HCEC 1CT (cell line): ENCODE data around the gene RHBDD2.
"Not testable (repeated sequence)": the region's sequence is repeated elsewhere in the genome, so short reads cannot be mapped to it uniquely, and the experiment has no call there.

Experiments
- DNase-seq: peaks from one replicate; pipeline ENCODE4 v3.0.0-alpha.2; 2017

The RHBDD2 gene

GRCh38 chr7:75866489-75867389 is 12.1 kb upstream of the RHBDD2 start:
- peak; percentile 79 for DNase-seq

GRCh38 chr7:75867390-75867717 is 11.5 kb upstream of the RHBDD2 start:
- DNase-seq, result peak; percentile 55

GRCh38 chr7:75868153-75868552 is 10.7 kb upstream of the RHBDD2 start:
- DNase-seq, result no peak

DNA sequence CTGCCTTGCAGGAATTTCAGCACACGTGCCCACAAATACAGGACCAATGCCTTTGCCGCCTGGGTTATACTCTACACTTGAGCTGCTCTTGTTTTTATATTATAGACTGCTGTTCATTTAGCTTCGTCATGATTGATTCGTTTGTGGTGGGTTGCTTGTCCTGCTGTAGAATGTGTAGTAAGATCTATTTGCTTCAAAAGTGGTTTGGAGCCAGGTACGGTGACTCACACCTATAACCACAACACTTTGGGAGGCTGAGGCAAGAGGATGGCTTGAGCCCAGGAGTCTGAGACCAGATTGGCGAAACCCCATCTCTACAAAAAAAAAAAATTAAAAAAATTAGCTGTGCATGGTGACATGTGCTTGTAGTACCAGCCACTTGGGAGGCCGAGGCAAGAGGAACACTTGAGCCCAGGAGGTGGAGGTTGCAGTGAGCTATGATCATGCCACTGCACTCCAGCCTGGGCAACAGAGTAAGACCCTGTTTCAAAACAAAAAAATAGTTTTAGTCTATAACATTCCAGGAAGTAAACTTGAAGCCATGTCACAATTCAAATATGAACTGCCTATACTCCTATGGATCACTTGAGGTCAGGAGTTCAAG is 9.0 kb upstream of the RHBDD2 start:
- DNase-seq, result no peak

GRCh38 chr7:75870557-75871161 is 8.2 kb upstream of the RHBDD2 start:
- no peak for DNase-seq

GRCh38 chr7:75872073-75872782 is 6.6 kb upstream of the RHBDD2 start:
- DNase-seq, result peak; percentile 30

DNA sequence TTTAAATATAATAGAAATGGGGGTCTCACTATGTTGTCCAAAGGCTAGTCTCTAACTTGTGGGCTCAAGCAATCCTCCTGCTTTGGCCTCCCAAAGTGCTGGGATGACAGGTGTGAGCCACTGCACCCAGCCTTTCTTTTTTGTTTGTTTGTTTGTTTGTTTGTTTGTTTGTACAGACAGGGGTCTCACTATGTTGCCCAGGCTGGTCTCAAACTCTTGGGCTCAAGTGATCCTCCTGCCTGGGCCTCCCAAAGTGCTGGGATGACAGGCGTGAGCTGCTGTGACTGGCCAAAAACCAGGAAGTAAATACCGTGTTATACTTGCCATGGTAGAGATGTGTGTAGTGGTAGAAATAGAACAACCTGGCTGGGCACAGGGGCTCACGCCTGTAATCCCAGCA is 4.7 kb upstream of the RHBDD2 start:
- not testable (repeated sequence) for DNase-seq

DNA sequence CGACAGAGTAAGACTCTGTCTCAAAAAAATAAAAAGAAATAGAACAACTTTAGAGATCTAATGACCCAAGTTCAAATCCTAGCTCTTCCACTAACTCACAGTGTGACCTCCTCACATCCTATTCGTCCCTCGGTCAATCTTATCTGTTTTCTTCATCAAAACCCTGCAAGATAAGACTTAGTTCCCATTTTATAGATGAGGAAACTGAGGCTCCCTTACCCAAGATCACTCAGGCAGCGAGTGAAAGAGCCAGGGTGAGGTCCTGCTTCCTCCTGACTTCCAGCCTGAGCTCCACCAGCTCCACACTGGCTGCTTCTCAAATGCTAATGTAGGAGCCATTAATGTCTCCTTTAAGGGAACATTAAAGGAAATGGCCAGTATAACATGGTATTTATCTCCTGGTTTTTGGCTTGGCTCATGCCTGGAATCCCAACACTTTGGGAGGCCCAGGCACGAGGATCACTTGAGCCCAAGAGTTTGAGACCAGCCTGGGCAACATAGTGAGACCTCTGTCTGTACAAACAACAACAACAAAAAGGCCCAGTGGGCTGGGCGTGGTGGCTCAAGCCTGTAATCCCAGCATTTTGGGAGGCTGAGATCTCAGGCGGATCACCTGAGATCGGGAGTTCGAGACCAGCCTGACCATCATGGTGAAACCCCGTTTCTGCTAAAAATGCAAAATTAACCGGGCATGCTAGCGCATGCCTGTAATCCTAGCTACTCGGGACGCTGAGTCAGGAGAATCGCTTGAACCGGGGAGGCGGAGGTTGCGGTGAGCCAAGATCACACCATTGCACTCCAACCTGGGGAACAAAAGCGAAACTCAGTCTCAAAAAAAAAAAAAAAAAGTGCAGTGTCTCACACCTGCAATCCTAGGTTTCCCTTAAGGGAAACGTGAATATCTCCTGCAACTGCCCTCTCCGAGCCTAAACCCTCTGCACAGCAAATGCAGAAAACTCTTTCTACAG is 3.4 kb upstream of the RHBDD2 start:
- no peak for DNase-seq

GRCh38 chr7:75876126-75876881 is 2.5 kb upstream of the RHBDD2 start:
- DNase-seq, result no peak

DNA sequence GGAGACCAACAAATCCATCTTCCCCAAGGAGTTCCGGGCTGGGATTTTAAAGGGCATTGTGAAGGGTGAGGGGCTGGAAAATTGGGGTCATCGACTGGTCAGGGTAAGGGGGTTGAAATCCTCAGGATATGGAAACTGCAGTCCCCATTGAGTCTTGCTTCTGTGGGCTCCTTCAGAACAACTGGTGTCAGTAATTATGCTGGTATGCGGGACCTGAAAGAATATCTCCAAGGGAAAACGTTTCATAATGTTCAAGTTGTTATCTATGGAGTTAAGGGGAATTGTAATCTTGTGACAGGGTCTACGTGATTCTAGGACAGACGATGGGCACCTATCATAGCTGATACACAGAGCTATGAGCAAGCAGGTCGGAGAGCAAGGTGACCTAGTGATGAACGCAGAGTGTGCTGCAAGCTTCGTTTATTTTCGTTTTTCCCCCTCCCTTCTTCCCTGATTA is 494 bp upstream of the RHBDD2 start:
- DNase-seq, result no peak

- peak; percentile 12 for DNase-seq
Observed at GRCh38 chr7:75879771-75880184, 944 bp downstream of the RHBDD2 start.

DNA sequence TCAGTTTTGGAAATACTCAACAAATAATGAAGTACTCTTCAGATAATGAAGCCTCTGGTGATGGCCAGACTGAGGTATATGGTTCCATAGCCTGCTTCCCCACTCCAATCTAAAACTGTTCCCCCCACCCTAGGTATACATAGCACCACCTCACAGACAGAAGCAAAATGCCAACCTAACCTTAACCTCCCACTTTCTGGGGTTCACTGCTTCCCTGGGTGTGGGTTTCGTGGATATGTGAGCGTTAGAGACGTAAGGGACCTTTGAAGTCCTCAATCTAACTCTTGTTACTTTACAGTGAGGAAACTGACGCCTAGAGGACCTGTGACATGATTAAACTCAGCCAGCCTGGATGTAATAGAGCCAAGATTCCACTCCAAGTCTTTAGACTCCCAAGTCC is 1.4 kb downstream of the RHBDD2 start:
- DNase-seq, result no peak

DNA sequence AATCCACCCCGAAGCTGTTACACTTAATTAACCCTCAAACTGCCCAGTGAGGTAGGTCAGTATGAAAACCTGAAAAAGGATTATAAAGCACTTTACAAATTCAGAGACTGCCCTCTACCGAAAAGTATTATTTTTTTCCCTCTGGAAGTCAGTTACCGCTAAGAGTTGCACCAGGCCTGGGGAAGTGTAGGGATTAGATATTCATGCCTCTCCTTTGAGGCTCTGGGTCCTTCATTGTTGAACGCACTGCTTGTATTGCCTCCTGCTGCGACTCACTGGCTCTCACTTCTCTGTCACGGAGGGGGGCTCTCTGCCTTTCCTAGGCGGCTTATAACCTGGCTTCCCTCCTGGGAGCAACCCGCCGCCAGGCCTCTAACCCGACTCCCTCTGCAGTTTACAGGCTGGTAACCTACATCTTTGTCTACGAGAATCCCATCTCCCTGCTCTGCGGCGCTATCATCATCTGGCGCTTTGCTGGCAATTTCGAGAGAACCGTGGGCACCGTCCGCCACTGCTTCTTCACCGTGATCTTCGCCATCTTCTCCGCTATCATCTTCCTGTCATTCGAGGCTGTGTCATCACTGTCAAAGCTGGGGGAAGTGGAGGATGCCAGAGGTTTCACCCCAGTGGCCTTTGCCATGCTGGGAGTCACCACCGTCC is 2.7 kb downstream of the RHBDD2 start:
- no peak for DNase-seq

GRCh38 chr7:75883265-75883824 is 4.5 kb downstream of the RHBDD2 start:
- not testable (repeated sequence) for DNase-seq

GRCh38 chr7:75884476-75884875 is 5.6 kb downstream of the RHBDD2 start:
- DNase-seq, result no peak

GRCh38 chr7:75885036-75885435 is 6.2 kb downstream of the RHBDD2 start:
- DNase-seq, result no peak

DNA sequence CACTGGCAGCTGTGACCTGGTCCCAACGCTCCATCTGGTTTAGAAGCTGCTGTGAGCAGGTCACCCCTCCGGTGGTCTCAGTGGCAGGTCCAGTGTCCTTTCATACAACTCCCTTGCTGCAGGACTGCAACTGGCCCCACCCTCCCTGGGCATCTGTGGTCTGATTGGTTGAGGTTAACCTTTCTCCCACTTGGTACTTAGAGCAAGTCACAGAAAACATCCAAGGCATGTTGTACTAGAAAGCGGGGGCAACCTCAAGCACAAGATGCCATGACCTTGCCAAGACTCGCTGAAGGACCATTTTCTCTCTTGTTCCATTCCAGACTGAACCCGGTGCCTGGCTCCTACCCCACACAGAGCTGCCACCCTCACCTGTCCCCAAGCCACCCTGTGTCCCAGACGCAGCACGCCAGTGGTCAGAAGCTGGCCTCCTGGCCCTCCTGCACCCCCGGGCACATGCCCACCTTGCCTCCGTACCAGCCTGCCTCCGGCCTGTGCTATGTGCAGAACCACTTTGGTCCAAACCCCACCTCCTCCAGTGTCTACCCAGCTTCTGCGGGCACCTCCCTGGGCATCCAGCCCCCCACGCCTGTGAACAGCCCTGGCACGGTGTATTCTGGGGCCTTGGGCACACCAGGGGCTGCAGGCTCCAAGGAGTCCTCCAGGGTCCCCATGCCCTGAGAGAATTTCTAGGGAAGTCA is 9.0 kb downstream of the RHBDD2 start:
- DNase-seq, result no peak

DNA sequence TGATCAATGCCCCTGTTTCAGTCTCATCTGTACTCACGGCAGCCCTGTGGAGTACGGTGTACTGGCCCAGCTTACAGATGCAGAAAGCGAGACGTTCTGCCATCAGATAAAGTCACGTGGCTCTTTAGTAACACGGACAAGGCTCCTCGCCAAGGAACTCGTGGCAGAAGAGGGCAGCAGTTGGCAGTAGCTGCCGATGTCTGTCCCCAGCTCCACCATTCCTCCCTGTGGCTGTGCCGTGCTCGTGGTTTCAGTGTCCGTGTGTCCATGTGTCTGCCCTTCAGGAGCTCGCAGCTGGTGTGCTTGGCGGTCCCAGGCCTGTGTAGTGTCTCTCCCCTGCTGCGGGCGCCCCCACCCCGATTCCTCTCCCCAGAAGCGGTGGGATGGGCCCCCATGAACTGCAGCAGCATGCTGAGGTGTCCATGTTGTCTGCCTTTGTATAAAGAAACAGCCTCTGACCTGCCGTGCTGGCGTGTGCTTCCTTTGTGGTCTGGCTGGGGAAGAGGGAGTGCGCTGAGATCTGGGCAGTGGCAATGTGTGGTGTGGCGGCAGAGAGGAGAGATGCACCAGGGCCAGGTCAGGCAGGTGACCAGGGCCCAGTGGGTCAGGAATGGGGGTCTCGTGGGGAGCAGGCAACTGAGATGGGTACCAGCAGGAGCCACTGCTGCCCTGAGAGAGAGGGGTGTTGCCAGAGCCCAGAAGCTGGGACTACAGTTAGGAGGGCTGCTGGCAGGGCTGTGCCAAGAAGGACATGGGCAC is 9.8 kb downstream of the RHBDD2 start:
- DNase-seq, result no peak

- DNase-seq, result no peak
Observed at GRCh38 chr7:75889223-75889825, 10.5 kb downstream of the RHBDD2 start.
